Stimulated activated CD4-positive, alpha-beta T cell treated with anti-CD3 and anti-CD28 coated beads, Interleukin-1b, Interleukin-23, amount 100 ng/mL, for 4 hours (primary cell): ENCODE data around the gene FTSJ3.
"Not testable (repeated sequence)": the region's sequence is repeated elsewhere in the genome, so short reads cannot be mapped to it uniquely, and the experiment has no call there.

Experiments
- DNase-seq, 2 donors: peaks; one replicate each; pipeline ENCODE4 v3.0.0-alpha.2; 2020; ENCODE audit warnings: low read depth in 2 of 2

The FTSJ3 gene

GRCh38 chr17:63830278-63830677 lies 2.8 kb upstream of the FTSJ3 start:
- no peak for DNase-seq

GRCh38 chr17:63828936-63829335 lies 1.5 kb upstream of the FTSJ3 start:
- DNase-seq: no peak

- no peak for DNase-seq
Observed at GRCh38 chr17:63827801-63828221, 348 bp upstream of the FTSJ3 start.

- DNase-seq: no peak
Observed at GRCh38 chr17:63826468-63827001, 928 bp downstream of the FTSJ3 start.

- no peak for DNase-seq
Observed at GRCh38 chr17:63824362-63824761, 3.1 kb downstream of the FTSJ3 start.

- no peak for DNase-seq
Observed at GRCh38 chr17:63823659-63824331, 3.7 kb downstream of the FTSJ3 start.

- DNase-seq: no peak
Observed at GRCh38 chr17:63822537-63822936, 4.9 kb downstream of the FTSJ3 start.

- DNase-seq: no peak
Observed at GRCh38 chr17:63821804-63822203, 5.7 kb downstream of the FTSJ3 start.

GRCh38 chr17:63820963-63821561 lies 6.4 kb downstream of the FTSJ3 start:
- DNase-seq: no peak

- DNase-seq: no peak
Observed at GRCh38 chr17:63819585-63820537, 7.6 kb downstream of the FTSJ3 start.

GRCh38 chr17:63819131-63819530 lies 8.3 kb downstream of the FTSJ3 start:
- DNase-seq: no peak

GRCh38 chr17:63817736-63818385 lies 9.6 kb downstream of the FTSJ3 start:
- DNase-seq: no peak

- no peak for DNase-seq
Observed at GRCh38 chr17:63816669-63817068, 10.8 kb downstream of the FTSJ3 start.

- no peak for DNase-seq
Observed at GRCh38 chr17:63816123-63816522, 11.3 kb downstream of the FTSJ3 start.

GRCh38 chr17:63809970-63810369 lies 17.5 kb downstream of the FTSJ3 start:
- DNase-seq: no peak

- DNase-seq: no peak
Observed at GRCh38 chr17:63805591-63805990, 21.9 kb downstream of the FTSJ3 start.

GRCh38 chr17:63804328-63804727 lies 23.1 kb downstream of the FTSJ3 start:
- no peak for DNase-seq

- DNase-seq: no peak
Observed at GRCh38 chr17:63800783-63801182, 26.7 kb downstream of the FTSJ3 start.

- no peak for DNase-seq
Observed at GRCh38 chr17:63798572-63799106, 28.8 kb downstream of the FTSJ3 start.

- not testable (repeated sequence) for DNase-seq
Observed at GRCh38 chr17:63796375-63796774, 31.1 kb downstream of the FTSJ3 start.

GRCh38 chr17:63792055-63792729 lies 35.3 kb downstream of the FTSJ3 start:
- DNase-seq: no peak
